HEK293 (cell line): Measurements from ENCODE around the gene VAT1L.

ENCODE experiments used
- CTCF ChIA-PET: fragments of 350-600 bp; formaldehyde crosslinking; extraction: SDS; loops from one replicate; lab custom pipeline; 2021; ENCODE audit warnings: antibody characterized with exemption; lab: Yijun Ruan, JAX
- POLR2A ChIA-PET: fragments of 300-600 bp; formaldehyde crosslinking; extraction: SDS; loops from one replicate; lab custom pipeline; 2020; ENCODE audit warnings: antibody characterized with exemption, inconsistent platforms; lab: Yijun Ruan, JAX
- H3K27ac ChIP-seq: fragments of 200-500 bp; sonication (Bioruptor generic); 2 replicates; pipeline ENCODE4 v1.5.1; 2014; ENCODE audit warnings: low read depth, low read length, control low read depth, inconsistent platforms; ENCODE audit errors: extremely low read depth
- H3K36me3 ChIP-seq, 2 experiments: fragments of 200-500 bp in 1 of 2; sonication (Bioruptor generic) in 1 of 2; 1 replicate in 1 of 2; 2 replicates in 1 of 2; pipeline ENCODE4 v1.5.1; 2014 to 2017; ENCODE audit warnings: inconsistent platforms in 2 of 2, low read length in 2 of 2; ENCODE audit not compliant: control insufficient read depth in 2 of 2, insufficient read depth in 1 of 2
- H3K4me1 ChIP-seq: fragments of 200-500 bp; sonication (Bioruptor generic); 2 replicates; pipeline ENCODE4 v1.5.1; 2014; ENCODE audit warnings: mild to moderate bottlenecking, low read length, inconsistent platforms; ENCODE audit not compliant: control insufficient read depth, insufficient read depth
- H3K4me3 ChIP-seq: 2 replicates; pipeline ENCODE4 v1.5.1; 2011; ENCODE audit warnings: low read depth, mild to moderate bottlenecking, control low read depth, low read length, moderate library complexity
- H3K9me3 ChIP-seq: fragments of 200-500 bp; sonication (Bioruptor generic); 2 replicates; pipeline ENCODE4 v1.5.1; 2014; ENCODE audit warnings: low read depth, low read length, inconsistent platforms; ENCODE audit not compliant: control insufficient read depth, insufficient read depth
- GLIS2 ChIP-seq: fragments of 450-650 bp; formaldehyde crosslinking; IDR thresholded peaks from 2 replicates; pipeline ENCODE4 v1.5.1; 2016; ENCODE audit warnings: missing biosample characterization, missing genetic modification characterization
- KLF9 ChIP-seq: fragments of 450-650 bp; formaldehyde crosslinking; IDR thresholded peaks from 2 replicates; pipeline ENCODE4 v1.5.1; 2016; ENCODE audit warnings: missing biosample characterization, missing genetic modification characterization, low read depth
- SALL2 ChIP-seq: fragments of 450-650 bp; formaldehyde crosslinking; IDR thresholded peaks from 2 replicates; pipeline ENCODE4 v1.5.0; 2017; ENCODE audit warnings: missing biosample characterization, mild to moderate bottlenecking, missing genetic modification characterization, borderline replicate concordance
- TRIM28 ChIP-seq: IDR thresholded peaks from 2 replicates; pipeline ENCODE4 v1.6.1; 2011; ENCODE audit warnings: low read length, control low read depth, borderline replicate concordance
- ZBTB48 ChIP-seq: fragments of 450-650 bp; formaldehyde crosslinking; IDR thresholded peaks from 2 replicates; pipeline ENCODE4 v1.5.1; 2016; ENCODE audit warnings: missing biosample characterization, missing genetic modification characterization
- ZNF248 ChIP-seq: fragments of 450-650 bp; formaldehyde crosslinking; IDR thresholded peaks from 2 replicates; pipeline ENCODE4 v1.5.1; 2017; ENCODE audit warnings: missing biosample characterization, missing genetic modification characterization
- ZNF274 ChIP-seq, 2 experiments: fragments of 200-500 bp in 1 of 2; fragments of 450-650 bp in 1 of 2; sonication (Bioruptor generic) in 1 of 2; formaldehyde crosslinking in 1 of 2; IDR thresholded peaks; 2 replicates each; pipeline versions ENCODE4 v1.5.1 to v1.6.1; 2014 to 2016; ENCODE audit warnings: borderline replicate concordance in 1 of 2, inconsistent platforms in 1 of 2, low read length in 1 of 2, missing biosample characterization in 1 of 2, missing genetic modification characterization in 1 of 2
- ZNF426 ChIP-seq: fragments of 450-650 bp; formaldehyde crosslinking; IDR thresholded peaks from 2 replicates; pipeline ENCODE4 v1.5.1; 2017; ENCODE audit warnings: missing biosample characterization, missing genetic modification characterization, mild to moderate bottlenecking, inconsistent platforms, moderate library complexity
- ZNF544 ChIP-seq: fragments of 450-650 bp; formaldehyde crosslinking; IDR thresholded peaks from 2 replicates; pipeline ENCODE4 v1.5.0; 2017; ENCODE audit warnings: missing biosample characterization, missing genetic modification characterization
- ZNF558 ChIP-seq: fragments of 450-650 bp; formaldehyde crosslinking; IDR thresholded peaks from 2 replicates; pipeline ENCODE4 v1.5.1; 2016; ENCODE audit warnings: missing biosample characterization, missing genetic modification characterization
- ZNF571 ChIP-seq: fragments of 450-650 bp; formaldehyde crosslinking; IDR thresholded peaks from 2 replicates; pipeline ENCODE4 v1.5.0; 2017; ENCODE audit warnings: missing biosample characterization, missing genetic modification characterization
- ZNF626 ChIP-seq: fragments of 450-650 bp; sonication (Bioruptor Pico); formaldehyde crosslinking; IDR thresholded peaks from 2 replicates; pipeline ENCODE4 v1.5.1; 2018; ENCODE audit warnings: missing biosample characterization, missing genetic modification characterization, inconsistent platforms
- ZNF664 ChIP-seq: fragments of 450-650 bp; formaldehyde crosslinking; IDR thresholded peaks from 2 replicates; pipeline ENCODE4 v1.5.1; 2016; ENCODE audit warnings: missing biosample characterization, missing genetic modification characterization
- ZNF76 ChIP-seq: fragments of 450-650 bp; formaldehyde crosslinking; IDR thresholded peaks from 2 replicates; pipeline ENCODE4; 2016; ENCODE audit warnings: low read depth, missing biosample characterization, missing genetic modification characterization, borderline replicate concordance
- ZSCAN23 ChIP-seq: fragments of 450-650 bp; formaldehyde crosslinking; IDR thresholded peaks from 2 replicates; pipeline ENCODE4 v1.5.1; 2016; ENCODE audit warnings: missing biosample characterization, missing genetic modification characterization
- TF ChIP-seq, protein P1 (sequence below): fragments of 450-650 bp; formaldehyde crosslinking; IDR thresholded peaks from 2 replicates; pipeline ENCODE4 v1.5.1; 2016; ENCODE audit warnings: missing biosample characterization, missing genetic modification characterization
- TF ChIP-seq, protein P2 (sequence below): fragments of 450-650 bp; formaldehyde crosslinking; IDR thresholded peaks from 2 replicates; pipeline ENCODE4; 2016; ENCODE audit warnings: missing biosample characterization, missing genetic modification characterization
- TF ChIP-seq, protein P3 (sequence below): fragments of 450-650 bp; formaldehyde crosslinking; IDR thresholded peaks from 2 replicates; pipeline ENCODE4 v1.5.1; 2016; ENCODE audit warnings: missing biosample characterization, missing genetic modification characterization, borderline replicate concordance
- TF ChIP-seq, protein P4 (sequence below): fragments of 450-650 bp; formaldehyde crosslinking; IDR thresholded peaks from 2 replicates; pipeline ENCODE4 v1.5.1; 2016; ENCODE audit warnings: missing biosample characterization, missing genetic modification characterization, borderline replicate concordance

Gene VAT1L

DNA sequence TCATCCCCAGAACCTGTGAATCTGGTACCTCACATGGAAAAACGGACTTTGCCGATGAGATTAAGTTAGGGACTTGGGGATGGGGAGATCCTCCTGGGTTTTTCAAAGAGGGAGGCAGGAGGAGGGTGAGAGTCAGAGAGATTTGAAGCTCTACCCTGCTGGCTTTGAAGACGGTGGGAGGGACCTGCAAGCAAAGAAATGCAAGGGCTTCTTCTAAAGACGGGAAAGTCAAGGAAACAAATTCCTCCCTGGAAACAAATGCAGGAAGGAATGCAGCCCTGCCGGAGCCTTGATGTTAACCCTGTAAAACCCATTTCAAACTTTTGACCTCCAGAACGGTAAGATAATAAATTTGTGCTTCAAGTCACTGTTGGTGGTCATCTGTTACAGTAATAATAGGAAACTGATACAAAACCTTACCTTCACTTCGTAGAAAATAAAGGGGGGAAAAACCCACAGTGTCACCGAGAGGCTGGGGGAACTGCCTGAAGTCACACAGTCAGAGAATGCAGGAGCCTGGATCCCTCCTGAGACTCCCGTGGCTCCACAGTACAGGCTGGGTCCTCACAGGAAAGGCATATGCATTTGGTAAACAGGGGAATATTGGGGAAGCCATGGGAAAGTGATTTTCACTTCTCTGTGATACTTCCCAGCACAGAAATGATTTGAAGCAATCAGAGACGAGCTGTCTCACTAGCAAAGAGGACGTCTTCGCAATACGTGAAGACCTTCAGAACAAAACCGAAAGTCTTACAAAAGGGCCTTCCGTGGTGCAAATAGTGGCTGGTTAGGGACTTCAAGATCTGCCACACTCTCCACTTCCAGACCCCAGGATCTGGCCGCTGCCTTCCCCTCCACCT, 175.1 kb downstream of the VAT1L start (continued):
- no peak for TF ChIP-seq ZNF76 (tag by site-specific recombination)
- TF ChIP-seq, all 188 proteins: peak for 0

DNA sequence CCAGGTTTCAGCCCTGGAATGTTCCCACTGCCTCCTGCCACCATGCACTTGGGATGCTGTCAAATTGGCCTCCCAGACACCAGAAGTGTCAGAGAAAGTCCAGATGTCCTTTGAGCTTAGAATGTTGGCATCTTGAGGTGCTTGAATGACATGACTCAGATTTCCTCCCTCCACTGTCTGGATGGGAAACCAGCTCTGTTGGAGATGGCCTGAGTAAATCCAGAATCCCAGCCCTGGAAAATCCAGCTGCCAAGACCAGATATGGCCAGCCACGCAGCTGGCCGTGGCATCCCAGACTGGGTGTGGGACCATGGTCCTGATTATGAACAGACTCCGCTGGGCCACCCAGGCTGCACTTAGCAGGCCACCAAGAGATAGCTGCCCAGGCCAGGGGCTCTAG, 177.0 kb downstream of the VAT1L start:
- Histone ChIP-seq H3K36me3 (no peaks in the 10 kb centered on the region), H3K9me3 (no peaks in the 10 kb centered on the region), H3K4me1 (no peaks in the 10 kb centered on the region)
- no peak for TF ChIP-seq SALL2 (tag by site-specific recombination)
- TF ChIP-seq ZNF571: no peak
- no peak for TF ChIP-seq TRIM28
- no peak for TF ChIP-seq ZNF626 (tag by site-specific recombination)
- TF ChIP-seq, protein P1, sequence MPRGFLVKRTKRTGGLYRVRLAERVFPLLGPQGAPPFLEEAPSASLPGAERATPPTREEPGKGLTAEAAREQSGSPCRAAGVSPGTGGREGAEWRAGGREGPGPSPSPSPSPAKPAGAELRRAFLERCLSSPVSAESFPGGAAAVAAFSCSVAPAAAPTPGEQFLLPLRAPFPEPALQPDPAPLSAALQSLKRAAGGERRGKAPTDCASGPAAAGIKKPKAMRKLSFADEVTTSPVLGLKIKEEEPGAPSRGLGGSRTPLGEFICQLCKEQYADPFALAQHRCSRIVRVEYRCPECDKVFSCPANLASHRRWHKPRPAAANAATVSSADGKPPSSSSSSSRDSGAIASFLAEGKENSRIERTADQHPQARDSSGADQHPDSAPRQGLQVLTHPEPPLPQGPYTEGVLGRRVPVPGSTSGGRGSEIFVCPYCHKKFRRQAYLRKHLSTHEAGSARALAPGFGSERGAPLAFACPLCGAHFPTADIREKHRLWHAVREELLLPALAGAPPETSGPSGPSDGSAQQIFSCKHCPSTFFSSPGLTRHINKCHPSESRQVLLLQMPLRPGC (tag by site-specific recombination): no peak
- TF ChIP-seq ZNF248 (tag by site-specific recombination): no peak
- no peak for TF ChIP-seq ZNF76 (tag by site-specific recombination)
- TF ChIP-seq ZNF274 (IDR thresholded peaks at IDR 0.05; ENCODE audit: low read length): no peak
- no peak for TF ChIP-seq ZNF274 (tag by site-specific recombination; IDR thresholded peaks at IDR 0.05; ENCODE audit: borderline replicate concordance)
- TF ChIP-seq, protein P2, sequence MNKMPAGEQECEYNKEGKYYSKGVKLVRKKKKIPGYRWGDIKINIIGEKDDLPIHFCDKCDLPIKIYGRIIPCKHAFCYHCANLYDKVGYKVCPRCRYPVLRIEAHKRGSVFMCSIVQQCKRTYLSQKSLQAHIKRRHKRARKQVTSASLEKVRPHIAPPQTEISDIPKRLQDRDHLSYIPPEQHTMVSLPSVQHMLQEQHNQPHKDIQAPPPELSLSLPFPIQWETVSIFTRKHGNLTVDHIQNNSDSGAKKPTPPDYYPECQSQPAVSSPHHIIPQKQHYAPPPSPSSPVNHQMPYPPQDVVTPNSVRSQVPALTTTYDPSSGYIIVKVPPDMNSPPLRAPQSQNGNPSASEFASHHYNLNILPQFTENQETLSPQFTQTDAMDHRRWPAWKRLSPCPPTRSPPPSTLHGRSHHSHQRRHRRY (tag by site-specific recombination): no peak
- no peak for TF ChIP-seq ZNF426 (tag by site-specific recombination)
- TF ChIP-seq ZNF544 (tag by site-specific recombination): no peak
- no peak for TF ChIP-seq ZBTB48
- TF ChIP-seq GLIS2 (tag by site-specific recombination): no peak
- TF ChIP-seq, protein P3, sequence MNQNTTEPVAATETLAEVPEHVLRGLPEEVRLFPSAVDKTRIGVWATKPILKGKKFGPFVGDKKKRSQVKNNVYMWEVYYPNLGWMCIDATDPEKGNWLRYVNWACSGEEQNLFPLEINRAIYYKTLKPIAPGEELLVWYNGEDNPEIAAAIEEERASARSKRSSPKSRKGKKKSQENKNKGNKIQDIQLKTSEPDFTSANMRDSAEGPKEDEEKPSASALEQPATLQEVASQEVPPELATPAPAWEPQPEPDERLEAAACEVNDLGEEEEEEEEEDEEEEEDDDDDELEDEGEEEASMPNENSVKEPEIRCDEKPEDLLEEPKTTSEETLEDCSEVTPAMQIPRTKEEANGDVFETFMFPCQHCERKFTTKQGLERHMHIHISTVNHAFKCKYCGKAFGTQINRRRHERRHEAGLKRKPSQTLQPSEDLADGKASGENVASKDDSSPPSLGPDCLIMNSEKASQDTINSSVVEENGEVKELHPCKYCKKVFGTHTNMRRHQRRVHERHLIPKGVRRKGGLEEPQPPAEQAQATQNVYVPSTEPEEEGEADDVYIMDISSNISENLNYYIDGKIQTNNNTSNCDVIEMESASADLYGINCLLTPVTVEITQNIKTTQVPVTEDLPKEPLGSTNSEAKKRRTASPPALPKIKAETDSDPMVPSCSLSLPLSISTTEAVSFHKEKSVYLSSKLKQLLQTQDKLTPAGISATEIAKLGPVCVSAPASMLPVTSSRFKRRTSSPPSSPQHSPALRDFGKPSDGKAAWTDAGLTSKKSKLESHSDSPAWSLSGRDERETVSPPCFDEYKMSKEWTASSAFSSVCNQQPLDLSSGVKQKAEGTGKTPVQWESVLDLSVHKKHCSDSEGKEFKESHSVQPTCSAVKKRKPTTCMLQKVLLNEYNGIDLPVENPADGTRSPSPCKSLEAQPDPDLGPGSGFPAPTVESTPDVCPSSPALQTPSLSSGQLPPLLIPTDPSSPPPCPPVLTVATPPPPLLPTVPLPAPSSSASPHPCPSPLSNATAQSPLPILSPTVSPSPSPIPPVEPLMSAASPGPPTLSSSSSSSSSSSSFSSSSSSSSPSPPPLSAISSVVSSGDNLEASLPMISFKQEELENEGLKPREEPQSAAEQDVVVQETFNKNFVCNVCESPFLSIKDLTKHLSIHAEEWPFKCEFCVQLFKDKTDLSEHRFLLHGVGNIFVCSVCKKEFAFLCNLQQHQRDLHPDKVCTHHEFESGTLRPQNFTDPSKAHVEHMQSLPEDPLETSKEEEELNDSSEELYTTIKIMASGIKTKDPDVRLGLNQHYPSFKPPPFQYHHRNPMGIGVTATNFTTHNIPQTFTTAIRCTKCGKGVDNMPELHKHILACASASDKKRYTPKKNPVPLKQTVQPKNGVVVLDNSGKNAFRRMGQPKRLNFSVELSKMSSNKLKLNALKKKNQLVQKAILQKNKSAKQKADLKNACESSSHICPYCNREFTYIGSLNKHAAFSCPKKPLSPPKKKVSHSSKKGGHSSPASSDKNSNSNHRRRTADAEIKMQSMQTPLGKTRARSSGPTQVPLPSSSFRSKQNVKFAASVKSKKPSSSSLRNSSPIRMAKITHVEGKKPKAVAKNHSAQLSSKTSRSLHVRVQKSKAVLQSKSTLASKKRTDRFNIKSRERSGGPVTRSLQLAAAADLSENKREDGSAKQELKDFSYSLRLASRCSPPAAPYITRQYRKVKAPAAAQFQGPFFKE (tag by site-specific recombination): no peak
- TF ChIP-seq, protein P4, sequence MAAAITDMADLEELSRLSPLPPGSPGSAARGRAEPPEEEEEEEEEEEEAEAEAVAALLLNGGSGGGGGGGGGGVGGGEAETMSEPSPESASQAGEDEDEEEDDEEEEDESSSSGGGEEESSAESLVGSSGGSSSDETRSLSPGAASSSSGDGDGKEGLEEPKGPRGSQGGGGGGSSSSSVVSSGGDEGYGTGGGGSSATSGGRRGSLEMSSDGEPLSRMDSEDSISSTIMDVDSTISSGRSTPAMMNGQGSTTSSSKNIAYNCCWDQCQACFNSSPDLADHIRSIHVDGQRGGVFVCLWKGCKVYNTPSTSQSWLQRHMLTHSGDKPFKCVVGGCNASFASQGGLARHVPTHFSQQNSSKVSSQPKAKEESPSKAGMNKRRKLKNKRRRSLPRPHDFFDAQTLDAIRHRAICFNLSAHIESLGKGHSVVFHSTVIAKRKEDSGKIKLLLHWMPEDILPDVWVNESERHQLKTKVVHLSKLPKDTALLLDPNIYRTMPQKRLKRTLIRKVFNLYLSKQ: no peak
- TF ChIP-seq ZNF664 (tag by site-specific recombination): no peak
- no peak for TF ChIP-seq KLF9
- no peak for TF ChIP-seq ZNF558 (tag by site-specific recombination)
- no peak for TF ChIP-seq ZSCAN23 (tag by site-specific recombination)
- TF ChIP-seq, all 188 proteins: peak for 0
- ChIA-PET CTCF (interaction anchor here (0.5 to 5.2 kb wide), 3 partner anchors 134 to 289 kb away, joined by 3 to 35 read pairs (median 3); partner anchors contain the start of gene WWOX), POLR2A (no interaction called here)
- Histone ChIP-seq H3K27ac (no peak overlapping the region), H3K4me3 (no peak overlapping the region)
